ENCODE data around the gene HBS1L.

Gene HBS1L

GRCh38 chr6:135087803-135088202 lies 33.2 kb upstream of the HBS1L start:
- TF ChIP-seq POLR2A (IDR thresholded peaks at IDR 0.05; ENCODE audit: low read length) (no peak), GATA1 (IDR thresholded peaks at IDR 0.05; ENCODE audit: low read depth, low read length) (no peak)
- DNase-seq, result peak in 1 of 2 experiments; percentile 13

- DNase-seq, result peak; percentile 24 to 29
- no peak for TF ChIP-seq GATA1 (IDR thresholded peaks at IDR 0.05; ENCODE audit: low read depth, low read length)
- TF ChIP-seq POLR2A (IDR thresholded peaks at IDR 0.05; ENCODE audit: low read length), result no peak
Observed at GRCh38 chr6:135087403-135087802, 32.8 kb upstream of the HBS1L start.

- no peak for TF ChIP-seq POLR2A (IDR thresholded peaks at IDR 0.05; ENCODE audit: low read length)
- no peak for TF ChIP-seq GATA1 (IDR thresholded peaks at IDR 0.05; ENCODE audit: low read depth, low read length)
- no peak for DNase-seq
Observed at GRCh38 chr6:135086414-135086764, 31.8 kb upstream of the HBS1L start.

- no peak for TF ChIP-seq GATA1 (IDR thresholded peaks at IDR 0.05; ENCODE audit: low read depth, low read length)
- TF ChIP-seq POLR2A (IDR thresholded peaks at IDR 0.05; ENCODE audit: low read length), result no peak
- DNase-seq, result no peak
Observed at GRCh38 chr6:135085700-135086413, 31.2 kb upstream of the HBS1L start.

- no peak for DNase-seq
- no peak for TF ChIP-seq GATA1 (IDR thresholded peaks at IDR 0.05; ENCODE audit: low read depth, low read length)
- TF ChIP-seq POLR2A (IDR thresholded peaks at IDR 0.05; ENCODE audit: low read length), result no peak
Observed at GRCh38 chr6:135084916-135085269, 30.3 kb upstream of the HBS1L start.

GRCh38 chr6:135084001-135084915 lies 29.6 kb upstream of the HBS1L start:
- no peak for TF ChIP-seq GATA1 (IDR thresholded peaks at IDR 0.05; ENCODE audit: low read depth, low read length)
- TF ChIP-seq POLR2A (IDR thresholded peaks at IDR 0.05; ENCODE audit: low read length), result no peak
- no peak for DNase-seq

- DNase-seq, result no peak
- TF ChIP-seq POLR2A (IDR thresholded peaks at IDR 0.05; ENCODE audit: low read length) (no peak), GATA1 (IDR thresholded peaks at IDR 0.05; ENCODE audit: low read depth, low read length) (no peak)
Observed at GRCh38 chr6:135081966-135082365, 27.3 kb upstream of the HBS1L start.

- peak; percentile 40 to 45 for DNase-seq
Observed at GRCh38 chr6:135075018-135075417, 20.4 kb upstream of the HBS1L start.

GRCh38 chr6:135073756-135074393 lies 19.3 kb upstream of the HBS1L start:
- TF ChIP-seq POLR2A (IDR thresholded peaks at IDR 0.05; ENCODE audit: low read length) (no peak), GATA1 (IDR thresholded peaks at IDR 0.05; ENCODE audit: low read depth, low read length) (no peak)

More at GRCh38 chr6:135075018-135075417, 20.4 kb upstream of the HBS1L start:
- no peak for TF ChIP-seq POLR2A (IDR thresholded peaks at IDR 0.05; ENCODE audit: low read length)
- no peak for TF ChIP-seq GATA1 (IDR thresholded peaks at IDR 0.05; ENCODE audit: low read depth, low read length)

GRCh38 chr6:135073217-135073616 lies 18.6 kb upstream of the HBS1L start:
- TF ChIP-seq GATA1 (IDR thresholded peaks at IDR 0.05; ENCODE audit: low read depth, low read length) (no peak), POLR2A (IDR thresholded peaks at IDR 0.05; ENCODE audit: low read length) (no peak)
- DNase-seq, result no peak

More at GRCh38 chr6:135073756-135074393, 19.3 kb upstream of the HBS1L start:
- DNase-seq, result peak; percentile 78 to 90

GRCh38 chr6:135072753-135073152 lies 18.1 kb upstream of the HBS1L start:
- TF ChIP-seq POLR2A (IDR thresholded peaks at IDR 0.05; ENCODE audit: low read length) (no peak), GATA1 (IDR thresholded peaks at IDR 0.05; ENCODE audit: low read depth, low read length) (no peak)
- no peak for DNase-seq

GRCh38 chr6:135071541-135071940 lies 16.9 kb upstream of the HBS1L start:
- no peak for DNase-seq
- TF ChIP-seq POLR2A (IDR thresholded peaks at IDR 0.05; ENCODE audit: low read length), result no peak
- TF ChIP-seq GATA1 (IDR thresholded peaks at IDR 0.05; ENCODE audit: low read depth, low read length), result no peak

GRCh38 chr6:135067911-135068310 lies 13.3 kb upstream of the HBS1L start:
- TF ChIP-seq GATA1 (IDR thresholded peaks at IDR 0.05; ENCODE audit: low read depth, low read length), result no peak
- TF ChIP-seq POLR2A (IDR thresholded peaks at IDR 0.05; ENCODE audit: low read length), result no peak
- no peak for DNase-seq

- no peak for DNase-seq
- TF ChIP-seq POLR2A (IDR thresholded peaks at IDR 0.05; ENCODE audit: low read length) (no peak), GATA1 (IDR thresholded peaks at IDR 0.05; ENCODE audit: low read depth, low read length) (no peak)
Observed at GRCh38 chr6:135066806-135067205, 12.2 kb upstream of the HBS1L start.
